Heart right ventricle (tissue), 16 donors: ENCODE data around the gene RNF183. TPM values are rescaled to one million over a fixed set of nuclear protein-coding genes. Genes with fewer than 3 reads are reported as not detected.

ENCODE experiments used
- ATAC-seq, 8 donors: fragments of 200-7000 bp; cut with Tn5 transposase; one replicate each; pipeline ENCODE4 v1.9.1; 2020; ENCODE audit warnings: mild to moderate bottlenecking in 8 of 8, moderate library complexity in 8 of 8, moderate number of reproducible peaks in 1 of 8
- DNase-seq, 2 donors: peaks; one replicate each; pipeline ENCODE4 v3.0.0-alpha.2; 2020
- H3K27ac ChIP-seq, 10 donors: fragments of 200-600 bp; sonication (generic) in 2 of 10; one replicate each; pipeline versions ENCODE4 v1.5.0 to v1.8.0; 2020 to 2022; ENCODE audit warnings: mild to moderate bottlenecking in 3 of 10
- H3K27me3 ChIP-seq, 7 donors: fragments of 200-600 bp; one replicate each; pipeline ENCODE4 v1.8.0; 2021 to 2022; ENCODE audit warnings: mild to moderate bottlenecking in 2 of 7
- H3K36me3 ChIP-seq, 9 donors: fragments of 200-600 bp; sonication (generic) in 1 of 9; one replicate each; pipeline versions ENCODE4 v1.5.0 to v1.8.0; 2020 to 2022; ENCODE audit warnings: mild to moderate bottlenecking in 2 of 9
- H3K4me1 ChIP-seq, 9 donors: fragments of 200-600 bp; sonication (generic) in 1 of 9; one replicate each; pipeline versions ENCODE4 v1.5.0 to v1.8.0; 2020 to 2022; ENCODE audit warnings: mild to moderate bottlenecking in 4 of 9
- H3K4me3 ChIP-seq, 10 donors: fragments of 200-600 bp; sonication (generic) in 2 of 10; one replicate each; pipeline versions ENCODE4 v1.5.0 to v1.8.0; 2020 to 2022; ENCODE audit warnings: mild to moderate bottlenecking in 7 of 10, moderate library complexity in 2 of 10
- H3K9me3 ChIP-seq, 11 donors: fragments of 200-600 bp in 10 of 11; sonication (generic) in 2 of 11; one replicate each; pipeline versions ENCODE4 v1.5.0 to v1.8.0; 2013 to 2022; ENCODE audit warnings: mild to moderate bottlenecking in 2 of 11, control low read depth in 1 of 11, moderate library complexity in 1 of 11
- CTCF ChIP-seq, 9 donors: fragments of 200-600 bp; sonication (generic) in 2 of 9; IDR thresholded peaks; one replicate each; pipeline versions ENCODE4 v1.5.0 to v1.8.0; 2021 to 2022; ENCODE audit warnings: antibody characterized with exemption in 9 of 9, mild to moderate bottlenecking in 5 of 9, moderate library complexity in 1 of 9
- WGBS, 2 donors: extraction: QIAGEN DNeasy Blood & Tissue Kit; methylation state at CpG; one replicate each; pipeline ENCODE4 v1.1.7; 2013; ENCODE audit warnings: inconsistent platforms in 1 of 2; 5-methylcytosine and 5-hydroxymethylcytosine counted together
- intact Hi-C, 10 donors: fragments of 100-400 bp; cut with DNase I; formaldehyde crosslinking; loops; one replicate each; pipeline versions ENCODE4 v1.11.1 to v1.14.2; 2022
- polyA plus RNA-seq, 2 donors: library from polyadenylated mRNA; stranded (reverse); fragments of 200-250 nt; gene quantifications; one replicate each; pipeline ENCODE4 v1.2.3, GENCODE V29; 2013
- total RNA-seq, 10 donors: library from RNA; stranded (reverse); fragmentation: NEBNext Ultra II Directional in 3 of 10; extraction: Animal tissue kit (Norgen Biotek cat#: 25700) in 3 of 10; gene quantifications; one replicate each; pipeline versions ENCODE4 v1.2.1 to v1.2.4, GENCODE V29; 2021 to 2023
- donor health status: Arrhythmogenic right ventricular cardiomyopathy.
- donor health status: ischemic (EF 13 %, LVEDD 7.1; RV severe dilation, severe dysfunction).
- donor health status: healthy with polysubstance abuse.
- donor health status: DM: no; HTN: yes; CAD: no.
- donor health status: DM: no; HTN: no; CAD: no.
- donor health status: ischemic (EF 25% LVEDD 6.9; RV normal size, moderate dysfunction).
- donor health status: ischemic (EF 25% LVEDD 5.7; RV mildly dilated, moderate dysfunction).
- donor health status: healthy.
- donor health status: DM: yes; HTN: yes; CAD: no.
- donor health status: Ischemic cardiomyopathy.
- donor health status: ischemic (EF 35%, LVEDD 5.7; RV mildly dilated, moderate dysfunction).
- donor health status: nonischemic (EF 11% LVEDD 7.7; RV severe dilation, severe dysfunction).
- donor health status: DM: yes; HTN: yes; CAD: no.
- donor health status: PGD.
- donor health status: ischemic (EF 29% LVEDD 5.4; RV normal size, mild dysfunction).
- donor health status: nonischemic (EF 23%, LVEDD 6.1; RV moderate dilation, normal function).

The RNF183 gene
- total and polyA plus RNA-seq, 12 donors: 0.03 to 0.53 TPM; not detected in 10

- TF ChIP-seq CTCF (IDR thresholded peaks at IDR 0.05): no peak
- whole genome bisulfite sequencing, 2 donors: 52 to 53% methylated on average over 1 of the region's 1 CpG
- H3K27me3 ChIP-seq: no peaks in the 10 kb centered on the region
- no peaks in the 10 kb centered on the region for H3K4me1 ChIP-seq
- DNase-seq (no peak), ATAC-seq (no peak)
- no peak overlapping the region for H3K27ac ChIP-seq
- H3K4me3 ChIP-seq: no peak overlapping the region
- peaks cover 0 to 78% (median 20%) of the 10 kb centered on the region in 9 donors for H3K36me3 ChIP-seq
- intact Hi-C loops: no loop called here
- H3K9me3 ChIP-seq: no peaks in the 10 kb centered on the region
Observed at GRCh38 chr9:113258282-113258681, 44.9 kb downstream of the RNF183 start.

GRCh38 chr9:113257863-113258262, 45.3 kb downstream of the RNF183 start:
- ATAC-seq: no peak
- no peak for TF ChIP-seq CTCF (IDR thresholded peaks at IDR 0.05)
- intact Hi-C loops: no loop called here
- Histone ChIP-seq H3K36me3 (peaks cover 0 to 75% (median 20%) of the 10 kb centered on the region in 9 donors), H3K27ac (no peak overlapping the region), H3K9me3 (no peaks in the 10 kb centered on the region), H3K27me3 (no peaks in the 10 kb centered on the region), H3K4me1 (no peaks in the 10 kb centered on the region), H3K4me3 (no peak overlapping the region)
- no peak for DNase-seq
- WGBS, 2 donors: 95 to 96% methylated on average over 3 of the region's 3 CpGs

- Histone ChIP-seq H3K36me3 (peaks cover 0 to 50% (median 13%) of the 10 kb centered on the region in 9 donors), H3K27me3 (no peaks in the 10 kb centered on the region), H3K27ac (no peak overlapping the region), H3K4me3 (no peak overlapping the region), H3K4me1 (no peaks in the 10 kb centered on the region), H3K9me3 (peaks cover 0 to 6% (median 0%) of the 10 kb centered on the region in 11 donors)
- TF ChIP-seq CTCF (IDR thresholded peaks at IDR 0.05): no peak
- DNase-seq (no peak), ATAC-seq (no peak)
- intact Hi-C loops: no loop called here
- WGBS, 2 donors: 93 to 94% methylated on average over 6 of the region's 6 CpGs
Observed at GRCh38 chr9:113255438-113255837, 47.7 kb downstream of the RNF183 start.

GRCh38 chr9:113254991-113255390, 48.2 kb downstream of the RNF183 start:
- Histone ChIP-seq H3K4me1 (no peaks in the 10 kb centered on the region), H3K27ac (no peak overlapping the region), H3K27me3 (no peaks in the 10 kb centered on the region), H3K36me3 (peaks cover 0 to 46% (median 10%) of the 10 kb centered on the region in 9 donors), H3K9me3 (peaks cover 0 to 6% (median 0%) of the 10 kb centered on the region in 11 donors), H3K4me3 (no peak overlapping the region)
- intact Hi-C loops: no loop called here
- no peak for DNase-seq
- WGBS, 2 donors: 97 to 100% methylated on average over 1 of the region's 1 CpG
- TF ChIP-seq CTCF (IDR thresholded peaks at IDR 0.05): no peak
- no peak for ATAC-seq
